Neutrophil (primary cell): ENCODE results near the gene SLC14A1.

Source experiments
- H3K27ac ChIP-seq: fragments of 200-600 bp; sonication (generic); 2 replicates; pipeline ENCODE4 v1.5.1; 2016; ENCODE audit warnings: mild to moderate bottlenecking, moderate library complexity
- H3K27me3 ChIP-seq: fragments of 200-600 bp; sonication (generic); 2 replicates; pipeline ENCODE4 v1.6.0; 2016; ENCODE audit warnings: mild to moderate bottlenecking
- H3K36me3 ChIP-seq: fragments of 200-600 bp; sonication (generic); 2 replicates; pipeline ENCODE4 v1.5.1; 2017
- H3K4me1 ChIP-seq, 2 experiments: fragments of 200-600 bp in 1 of 2; sonication (generic) in 1 of 2; 1 replicate in 1 of 2; 2 replicates in 1 of 2; pipeline versions ENCODE4 v1.5.1 to v1.6.1; 2013 to 2016; ENCODE audit warnings: low read depth in 1 of 2, low read length in 1 of 2, mild to moderate bottlenecking in 1 of 2, moderate library complexity in 1 of 2; ENCODE audit not compliant: control insufficient read depth in 1 of 2, insufficient read depth in 1 of 2
- H3K4me3 ChIP-seq, 2 experiments: fragments of 200-600 bp in 1 of 2; sonication (generic) in 1 of 2; 1 replicate in 1 of 2; 2 replicates in 1 of 2; pipeline ENCODE4 v1.5.1; 2013 to 2016; ENCODE audit warnings: low read depth in 1 of 2, low read length in 1 of 2, mild to moderate bottlenecking in 1 of 2, moderate library complexity in 1 of 2
- H3K9me3 ChIP-seq: fragments of 200-600 bp; sonication (generic); 2 replicates; pipeline ENCODE4 v1.5.1; 2016
- CTCF ChIP-seq: fragments of 200-600 bp; sonication (generic); IDR thresholded peaks from 2 replicates; pipeline ENCODE4 v1.5.1; 2016; ENCODE audit warnings: antibody characterized with exemption

Gene SLC14A1

GRCh38 chr18:45780568-45780967 lies 56.6 kb downstream of the SLC14A1 start:
- Histone ChIP-seq H3K36me3 (no peaks in the 10 kb centered on the region), H3K9me3 (no peaks in the 10 kb centered on the region), H3K4me1 (peaks cover 4 to 5% of the 10 kb centered on the region in 2 experiments), H3K27ac (no peak overlapping the region), H3K4me3 (no peak overlapping the region), H3K27me3 (peaks cover 45% of the 10 kb centered on the region)
- no peak for TF ChIP-seq CTCF

- Histone ChIP-seq H3K36me3 (no peaks in the 10 kb centered on the region), H3K9me3 (no peaks in the 10 kb centered on the region), H3K27me3 (peaks cover 25% of the 10 kb centered on the region), H3K27ac (no peak overlapping the region), H3K4me3 (no peak overlapping the region), H3K4me1 (no peaks in the 10 kb centered on the region)
- no peak for TF ChIP-seq CTCF
Measured at GRCh38 chr18:45782662-45783061, 58.7 kb downstream of the SLC14A1 start.

DNA sequence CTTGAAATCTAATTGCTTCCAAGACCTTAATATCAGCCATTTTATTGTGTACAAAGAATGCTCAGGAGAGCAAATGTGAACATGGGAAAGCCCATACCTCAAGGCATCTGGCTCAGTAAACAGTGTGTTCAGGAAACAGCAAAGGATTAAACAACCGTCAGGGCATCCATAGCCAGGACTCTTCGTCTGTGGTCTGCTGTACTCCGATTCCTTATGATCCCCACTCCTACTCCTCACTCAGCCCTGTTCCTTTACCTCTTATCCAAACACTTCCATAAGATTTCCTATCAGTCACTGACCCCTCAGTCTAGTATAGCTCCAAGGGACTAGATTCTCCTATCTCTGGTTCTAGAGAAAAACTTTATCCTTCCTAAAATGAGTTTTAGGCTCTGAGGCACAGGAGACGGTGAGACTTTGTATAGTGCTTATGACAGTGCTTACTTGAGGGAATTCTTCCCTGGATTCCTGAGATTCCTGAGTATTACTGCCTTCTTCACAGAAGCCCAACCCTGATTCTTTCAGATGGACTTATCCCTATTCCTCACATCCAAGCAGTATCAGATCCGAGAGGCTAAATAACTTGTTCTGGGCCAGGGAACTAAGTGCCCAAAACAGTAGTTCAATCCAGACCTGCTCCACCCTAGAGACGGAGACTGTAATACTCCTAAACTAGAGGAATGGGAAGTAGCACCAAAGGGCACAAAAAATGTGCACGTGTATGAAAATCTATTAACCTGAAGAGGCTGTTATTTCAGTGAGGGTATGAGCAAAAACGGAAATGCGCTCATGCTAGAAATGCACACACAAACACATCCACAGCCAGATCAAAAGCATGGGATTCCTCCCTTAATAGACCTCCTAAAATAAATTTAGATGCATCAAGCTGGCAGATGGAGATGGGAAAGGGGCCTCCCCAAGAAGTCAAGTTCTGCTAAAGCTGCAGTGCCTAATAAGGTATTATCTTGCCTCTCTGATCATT lies 59.4 kb downstream of the SLC14A1 start:
- Histone ChIP-seq H3K27ac (no peak overlapping the region), H3K27me3 (peaks cover 18% of the 10 kb centered on the region), H3K4me1 (no peaks in the 10 kb centered on the region), H3K9me3 (no peaks in the 10 kb centered on the region), H3K36me3 (no peaks in the 10 kb centered on the region), H3K4me3 (no peak overlapping the region)
- no peak for TF ChIP-seq CTCF

- H3K4me1 ChIP-seq = no peaks in the 10 kb centered on the region
- no peak overlapping the region for H3K4me3 ChIP-seq
- H3K27me3 ChIP-seq = peaks cover 6% of the 10 kb centered on the region
- H3K27ac ChIP-seq = no peak overlapping the region
- no peaks in the 10 kb centered on the region for H3K36me3 ChIP-seq
- H3K9me3 ChIP-seq = no peaks in the 10 kb centered on the region
- no peak for TF ChIP-seq CTCF
Measured at GRCh38 chr18:45785134-45785533, 61.2 kb downstream of the SLC14A1 start.

GRCh38 chr18:45786941-45787340 lies 63.0 kb downstream of the SLC14A1 start:
- Histone ChIP-seq H3K27ac (no peak overlapping the region), H3K9me3 (no peaks in the 10 kb centered on the region), H3K36me3 (no peaks in the 10 kb centered on the region), H3K4me1 (no peaks in the 10 kb centered on the region), H3K4me3 (no peak overlapping the region), H3K27me3 (no peaks in the 10 kb centered on the region)
- TF ChIP-seq CTCF = no peak
